HG03159 (cell line): ENCODE data around the gene CCL20.
A peak's percentile ranks its signal among the peaks of the same experiment; 100 is the strongest.
"Not testable (repeated sequence)": the region's sequence is repeated elsewhere in the genome, so short reads cannot be mapped to it uniquely, and the experiment has no call there.

Experiments
- ATAC-seq: cut with Tn5 transposase; IDR thresholded peaks from one replicate; pipeline ENCODE4 v1.9.1; 2021; ENCODE audit warnings: mild to moderate bottlenecking, moderate library complexity; ENCODE audit not compliant: unreplicated experiment

CCL20 gene

GRCh38 chr2:227813562-227814353 is at the start of gene CCL20:
CCL20 (plus strand) TSS chr2:227813842; CDS start chr2:227813912, 70 bp downstream.
- ATAC-seq, result no peak

- ATAC-seq, result peak; percentile 17
Measured at GRCh38 chr2:227765788-227766372, 47.8 kb upstream of the CCL20 start.

- ATAC-seq, result peak; percentile 99
Measured at GRCh38 chr2:227766373-227766883, 47.2 kb upstream of the CCL20 start.

- ATAC-seq, result no peak
Measured at GRCh38 chr2:227767830-227768229, 45.8 kb upstream of the CCL20 start.

GRCh38 chr2:227772197-227772661 is 41.4 kb upstream of the CCL20 start:
- ATAC-seq, result no peak

- no peak for ATAC-seq
Measured at GRCh38 chr2:227772932-227773331, 40.7 kb upstream of the CCL20 start.

GRCh38 chr2:227774011-227774624 is 39.5 kb upstream of the CCL20 start:
- peak; percentile 51 for ATAC-seq

- ATAC-seq, result no peak
Measured at GRCh38 chr2:227774895-227775842, 38.5 kb upstream of the CCL20 start.

- no peak for ATAC-seq
Measured at GRCh38 chr2:227780981-227781615, 32.5 kb upstream of the CCL20 start.

GRCh38 chr2:227781841-227782240 is 31.8 kb upstream of the CCL20 start:
- ATAC-seq, result no peak

- ATAC-seq, result peak; percentile 21
Measured at GRCh38 chr2:227782804-227783203, 30.8 kb upstream of the CCL20 start.

- peak; percentile 98 for ATAC-seq
Measured at GRCh38 chr2:227783404-227784138, 30.1 kb upstream of the CCL20 start.

GRCh38 chr2:227785293-227785692 is 28.3 kb upstream of the CCL20 start:
- ATAC-seq, result no peak

- ATAC-seq, result no peak
Measured at GRCh38 chr2:227788561-227789018, 25.1 kb upstream of the CCL20 start.

- no peak for ATAC-seq
Measured at GRCh38 chr2:227789803-227790202, 23.8 kb upstream of the CCL20 start.

GRCh38 chr2:227793148-227793712 is 20.4 kb upstream of the CCL20 start:
- ATAC-seq, result no peak

GRCh38 chr2:227796045-227796711 is 17.5 kb upstream of the CCL20 start:
- ATAC-seq, result no peak

GRCh38 chr2:227796768-227797167 is 16.9 kb upstream of the CCL20 start:
- not testable (repeated sequence) for ATAC-seq
